CD4-positive, alpha-beta T cell treated with Interferon gamma for 1 hour (primary cell): ENCODE data around the gene IGFBP1.

Experiments
- DNase-seq: peaks from one replicate; pipeline ENCODE4 v3.0.0-alpha.2; 2020

Gene IGFBP1

GRCh38 chr7:45940939-45941338 lies 52.7 kb downstream of the IGFBP1 start:
- no peak for DNase-seq
